Measurements from ENCODE around the gene KIF23. TPM values are rescaled to one million over a fixed set of nuclear protein-coding genes. Genes with fewer than 3 reads are reported as not detected.

The KIF23 gene
- total RNA-seq, 4 donors from 2014 or later = 1.9 to 11.5 (median 5.2) TPM

DNA sequence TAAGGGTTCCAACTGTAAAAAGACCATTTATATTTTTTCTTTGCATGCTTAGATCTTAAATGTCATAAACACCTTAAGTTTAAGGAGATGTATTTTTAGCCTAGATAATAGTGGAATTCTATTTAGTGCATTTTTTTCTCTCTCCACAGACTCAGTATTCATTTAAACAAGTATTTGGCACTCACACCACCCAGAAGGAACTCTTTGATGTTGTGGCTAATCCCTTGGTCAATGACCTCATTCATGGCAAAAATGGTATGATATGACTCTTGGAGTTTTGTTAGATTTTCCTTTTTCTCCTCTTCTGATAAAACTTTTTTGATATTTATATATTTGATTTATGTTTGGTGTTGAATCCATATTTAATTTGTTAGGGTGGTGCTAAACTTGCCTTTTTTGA is 7.3 kb downstream of the KIF23 start:
- H3K27ac ChIP-seq = no peak overlapping the region
- DNase-seq = no peak
- no peaks in the 10 kb centered on the region for H3K9me3 ChIP-seq
- H3K4me1 ChIP-seq = no peaks in the 10 kb centered on the region
- intact Hi-C loops (cut with DNase I; ENCODE audit: low total_unique reads) (no loop called here), in situ Hi-C loops (cut with MboI; ENCODE audit: low pct_ligation_motif_present in 1 of 4, low pct_unique_long_range_greater_than_20kb in 1 of 4, low sequenced_read_pairs in 3 of 4) (no loop called here)
- H3K36me3 ChIP-seq = peaks cover 0 to 3% (median under 1%) of the 10 kb centered on the region in 4 donors
- TF ChIP-seq EP300 (IDR thresholded peaks at IDR 0.05; ENCODE audit: low read depth) (no peak), POLR2AphosphoS5 (IDR thresholded peaks at IDR 0.05) (no peak), POLR2A (IDR thresholded peaks at IDR 0.05) (no peak)
- TF ChIP-seq, protein P1, sequence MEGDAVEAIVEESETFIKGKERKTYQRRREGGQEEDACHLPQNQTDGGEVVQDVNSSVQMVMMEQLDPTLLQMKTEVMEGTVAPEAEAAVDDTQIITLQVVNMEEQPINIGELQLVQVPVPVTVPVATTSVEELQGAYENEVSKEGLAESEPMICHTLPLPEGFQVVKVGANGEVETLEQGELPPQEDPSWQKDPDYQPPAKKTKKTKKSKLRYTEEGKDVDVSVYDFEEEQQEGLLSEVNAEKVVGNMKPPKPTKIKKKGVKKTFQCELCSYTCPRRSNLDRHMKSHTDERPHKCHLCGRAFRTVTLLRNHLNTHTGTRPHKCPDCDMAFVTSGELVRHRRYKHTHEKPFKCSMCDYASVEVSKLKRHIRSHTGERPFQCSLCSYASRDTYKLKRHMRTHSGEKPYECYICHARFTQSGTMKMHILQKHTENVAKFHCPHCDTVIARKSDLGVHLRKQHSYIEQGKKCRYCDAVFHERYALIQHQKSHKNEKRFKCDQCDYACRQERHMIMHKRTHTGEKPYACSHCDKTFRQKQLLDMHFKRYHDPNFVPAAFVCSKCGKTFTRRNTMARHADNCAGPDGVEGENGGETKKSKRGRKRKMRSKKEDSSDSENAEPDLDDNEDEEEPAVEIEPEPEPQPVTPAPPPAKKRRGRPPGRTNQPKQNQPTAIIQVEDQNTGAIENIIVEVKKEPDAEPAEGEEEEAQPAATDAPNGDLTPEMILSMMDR (IDR thresholded peaks at IDR 0.05) = no peak
- no peaks in the 10 kb centered on the region for H3K27me3 ChIP-seq
- no peak overlapping the region for H3K4me3 ChIP-seq

DNA sequence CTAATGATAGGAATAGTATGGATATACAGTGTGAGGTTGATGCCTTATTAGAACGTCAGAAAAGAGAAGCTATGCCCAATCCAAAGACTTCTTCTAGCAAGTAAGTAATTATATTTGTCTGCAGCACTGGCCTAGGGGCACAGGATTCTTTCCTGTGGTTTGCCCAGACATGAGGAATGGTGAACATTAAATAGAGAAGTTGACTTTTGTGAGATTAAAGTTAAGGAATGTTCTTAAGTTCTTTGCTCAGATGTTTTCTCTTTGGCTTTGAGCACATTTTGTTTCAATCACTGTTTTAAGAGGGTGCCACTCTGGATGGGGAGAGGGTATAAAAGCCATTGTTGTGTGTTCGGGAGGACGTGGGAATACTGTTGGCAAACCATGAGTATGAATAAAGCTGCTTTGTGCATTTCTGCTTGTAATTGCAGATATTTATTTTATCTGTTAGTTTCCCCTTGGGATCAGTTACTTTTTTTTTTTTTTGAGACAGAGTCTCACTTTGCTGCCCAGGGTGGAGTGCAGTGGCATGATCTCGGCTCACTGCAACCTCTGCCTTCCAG is 8.3 kb downstream of the KIF23 start:
- H3K36me3 ChIP-seq = peaks cover 0 to 7% (median 1%) of the 10 kb centered on the region in 4 donors
- DNase-seq = no peak
- TF ChIP-seq EP300 (IDR thresholded peaks at IDR 0.05; ENCODE audit: low read depth) (no peak), POLR2AphosphoS5 (IDR thresholded peaks at IDR 0.05) (no peak), POLR2A (IDR thresholded peaks at IDR 0.05) (no peak)
- TF ChIP-seq, protein P1 (IDR thresholded peaks at IDR 0.05) = no peak
- no peaks in the 10 kb centered on the region for H3K9me3 ChIP-seq
- in situ Hi-C loops (cut with MboI; ENCODE audit: low pct_ligation_motif_present in 1 of 4, low pct_unique_long_range_greater_than_20kb in 1 of 4, low sequenced_read_pairs in 3 of 4) (no loop called here), intact Hi-C loops (cut with DNase I; ENCODE audit: low total_unique reads) (no loop called here)
- H3K4me3 ChIP-seq = no peak overlapping the region
- no peaks in the 10 kb centered on the region for H3K4me1 ChIP-seq
- H3K27me3 ChIP-seq = no peaks in the 10 kb centered on the region
- H3K27ac ChIP-seq = no peak overlapping the region
- WGBS, 2 donors (ENCODE audit: low coverage in 1 of 2) = 92 to 93% methylated on average over 3 to 4 of the region's 4 CpGs

DNA sequence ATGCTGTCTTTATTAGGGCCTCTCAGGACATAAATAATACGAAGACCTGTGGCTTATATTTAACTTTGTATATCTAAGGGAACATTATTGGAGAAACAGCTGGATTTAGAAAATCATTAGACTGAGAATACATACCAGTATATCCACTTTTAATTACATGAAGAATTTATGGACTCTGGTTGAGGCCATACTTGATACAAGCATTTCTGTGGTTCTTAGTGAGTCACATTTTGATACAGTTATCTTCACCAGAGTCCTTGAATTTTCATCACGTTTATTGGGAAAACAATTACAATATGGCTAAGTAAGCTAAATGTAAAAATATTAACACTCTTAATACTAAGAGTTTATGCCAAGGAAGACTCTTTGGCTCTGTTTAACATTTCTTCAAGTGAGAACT is 9.9 kb downstream of the KIF23 start:
- WGBS, 2 donors (ENCODE audit: low coverage in 1 of 2) = 88 to 94% methylated on average over 2 of the region's 2 CpGs
- no peak for TF ChIP-seq EP300 (IDR thresholded peaks at IDR 0.05; ENCODE audit: low read depth)
- no peak overlapping the region for H3K4me3 ChIP-seq
- no peaks in the 10 kb centered on the region for H3K9me3 ChIP-seq
- no peak overlapping the region for H3K27ac ChIP-seq
- H3K27me3 ChIP-seq = no peaks in the 10 kb centered on the region
- intact Hi-C loops (cut with DNase I; ENCODE audit: low total_unique reads) (no loop called here), in situ Hi-C loops (cut with MboI; ENCODE audit: low pct_ligation_motif_present in 1 of 4, low pct_unique_long_range_greater_than_20kb in 1 of 4, low sequenced_read_pairs in 3 of 4) (no loop called here)
- H3K36me3 ChIP-seq = peaks cover 0 to 7% (median 1%) of the 10 kb centered on the region in 4 donors
- H3K4me1 ChIP-seq = no peaks in the 10 kb centered on the region
- no peak for DNase-seq

DNA sequence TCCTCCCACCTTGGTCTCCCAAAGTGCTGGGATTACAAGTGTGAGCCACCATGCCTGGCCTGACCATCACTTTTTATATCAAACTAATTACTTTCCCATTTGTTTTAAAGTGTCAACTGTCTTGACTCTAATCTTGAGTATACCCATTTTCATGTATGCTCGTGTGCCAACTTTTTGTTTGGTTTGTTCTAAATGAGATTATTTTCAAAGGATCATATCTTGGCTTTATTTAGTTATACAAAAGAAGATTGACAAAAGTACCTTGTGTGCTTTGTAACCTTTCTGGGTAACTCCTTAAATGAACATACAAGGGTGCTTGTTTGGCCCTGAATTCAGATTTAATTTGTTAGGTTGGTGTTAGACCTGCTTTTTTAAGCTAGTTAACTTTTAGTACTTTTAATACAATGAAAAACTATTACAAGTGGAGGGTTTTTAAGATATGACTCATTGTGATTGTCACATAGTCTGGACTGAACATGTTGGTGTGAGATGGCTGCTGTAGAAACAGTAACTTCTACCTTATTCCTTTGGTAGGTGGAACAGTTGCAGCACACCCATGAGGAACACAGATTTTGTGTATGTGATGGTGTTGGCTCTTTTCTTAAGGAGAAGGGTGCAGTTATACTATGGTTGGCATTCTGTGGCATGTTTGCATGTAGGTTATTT is 10.7 kb downstream of the KIF23 start:
- DNase-seq = no peak
- 85 to 87% methylated on average over 1 of the region's 1 CpG for WGBS, 2 donors (ENCODE audit: low coverage in 1 of 2)

More for the DNA sequence above, 10.7 kb downstream of the KIF23 start:
- Histone ChIP-seq H3K9me3 (no peaks in the 10 kb centered on the region), H3K4me1 (no peaks in the 10 kb centered on the region), H3K4me3 (no peak overlapping the region), H3K36me3 (peaks cover 0 to 7% (median 1%) of the 10 kb centered on the region in 4 donors), H3K27ac (no peak overlapping the region), H3K27me3 (no peaks in the 10 kb centered on the region)
- no peak for TF ChIP-seq POLR2AphosphoS5 (IDR thresholded peaks at IDR 0.05)
- TF ChIP-seq POLR2A (IDR thresholded peaks at IDR 0.05) = no peak
- TF ChIP-seq EP300 (IDR thresholded peaks at IDR 0.05; ENCODE audit: low read depth) = no peak
- TF ChIP-seq, protein P1 (IDR thresholded peaks at IDR 0.05) = no peak
- in situ Hi-C loops (cut with MboI; ENCODE audit: low pct_ligation_motif_present in 1 of 4, low pct_unique_long_range_greater_than_20kb in 1 of 4, low sequenced_read_pairs in 3 of 4) (no loop called here), intact Hi-C loops (cut with DNase I; ENCODE audit: low total_unique reads) (no loop called here)

Measured in transverse colon (tissue), 4 donors.